GM21515 (cell line): ENCODE results near the gene TMEM126A.

ENCODE experiments used
- ATAC-seq: cut with Tn5 transposase; IDR thresholded peaks from one replicate; pipeline ENCODE4 v1.9.1; 2021; ENCODE audit not compliant: unreplicated experiment

Gene TMEM126A

GRCh38 chr11:85694385-85694980 lies 46.7 kb downstream of the TMEM126A start:
- ATAC-seq = no peak

GRCh38 chr11:85695546-85695945 lies 47.8 kb downstream of the TMEM126A start:
- no peak for ATAC-seq

GRCh38 chr11:85697747-85698146 lies 50.0 kb downstream of the TMEM126A start:
- ATAC-seq = no peak

GRCh38 chr11:85698195-85698594 lies 50.4 kb downstream of the TMEM126A start:
- no peak for ATAC-seq

- ATAC-seq = peak; percentile 85
These were observed 52.4 kb downstream of the TMEM126A start for GRCh38 chr11:85699957-85700741.

DNA sequence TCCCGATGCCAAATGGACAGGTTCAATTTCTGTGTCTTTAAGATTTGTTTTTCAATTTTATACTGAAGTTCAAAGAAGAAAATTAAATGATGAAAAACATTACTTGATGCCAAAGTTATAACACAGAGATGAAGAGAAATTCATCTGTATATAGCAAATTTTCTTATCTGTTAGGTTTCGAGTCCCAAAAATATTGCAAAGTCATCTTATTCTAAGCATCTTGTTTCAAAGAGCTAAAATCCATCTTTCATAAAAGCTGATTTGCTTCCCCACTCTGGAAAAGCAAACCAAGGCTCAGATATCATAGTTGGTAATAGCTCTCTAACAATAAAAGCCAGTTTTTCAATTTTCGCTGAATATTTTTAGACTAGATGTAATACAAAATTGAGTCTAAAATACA lies 57.2 kb downstream of the TMEM126A start:
- ATAC-seq = no peak

GRCh38 chr11:85705800-85706199 lies 58.0 kb downstream of the TMEM126A start:
- no peak for ATAC-seq
